CD4-positive, alpha-beta memory T cell (primary cell): ENCODE measurements around the gene TMPRSS15. TPM values are rescaled to one million over a fixed set of nuclear protein-coding genes. Genes with fewer than 3 reads are reported as not detected.

ENCODE experiments used
- polyA plus RNA-seq, 2 donors: library from polyadenylated mRNA; unstranded; fragments of 300-500 nt; fragmentation: Illumina TruSeq; gene quantifications; one replicate each; pipeline ENCODE4 v1.2.3, GENCODE V29; 2021
- total RNA-seq, 2 experiments: library from RNA; stranded (reverse); gene quantifications; one replicate each; pipeline ENCODE4 v1.2.3, GENCODE V29; 2021

Gene TMPRSS15
- total and polyA plus RNA-seq, 4 experiments from 2014 or later: not detected

Other genes starting within 250 kb of the TMPRSS15 start
- gene CHODL, start 159.0 kb downstream of the TMPRSS15 start, total RNA-seq: under 1 TPM in 1 of 2 experiments, not detected in 1; 0.25 TPM
- under 1 TPM; 0.20 to 0.42 TPM for gene CHODL, start 159.0 kb downstream of the TMPRSS15 start, polyA plus RNA-seq